Measurements from ENCODE around the gene ATIC.

DNA sequence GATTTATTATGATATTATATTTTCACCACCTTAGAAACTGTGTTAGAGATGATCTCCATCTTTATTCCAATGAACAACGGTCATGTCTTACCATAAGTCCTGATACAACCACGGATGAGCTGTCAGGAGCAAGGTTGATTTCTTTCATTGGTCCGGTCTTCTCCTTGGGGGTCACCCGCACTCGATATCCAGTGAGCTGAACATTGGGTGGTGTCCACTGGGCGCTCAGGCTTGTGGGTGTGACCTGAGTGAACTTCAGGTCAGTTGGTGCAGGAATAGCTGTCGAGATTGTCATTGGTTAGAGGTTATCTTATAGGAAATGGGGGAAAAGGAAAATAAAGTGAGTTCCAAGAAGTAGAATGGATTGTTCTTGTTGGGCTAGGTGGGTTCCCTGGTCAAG lies 67.2 kb downstream of the ATIC start:
- TF ChIP-seq CTCF (IDR thresholded peaks at IDR 0.05): no peak
- no peak for TF ChIP-seq POLR2A (IDR thresholded peaks at IDR 0.05)
